NCI-H1930 (cell line): ENCODE results near the gene HNF1B.

ENCODE experiments used
- DNase-seq, 2 experiments: peaks; one replicate each; lab custom pipeline; 2025; lab: John Stamatoyannopoulos, UW

HNF1B gene

DNA sequence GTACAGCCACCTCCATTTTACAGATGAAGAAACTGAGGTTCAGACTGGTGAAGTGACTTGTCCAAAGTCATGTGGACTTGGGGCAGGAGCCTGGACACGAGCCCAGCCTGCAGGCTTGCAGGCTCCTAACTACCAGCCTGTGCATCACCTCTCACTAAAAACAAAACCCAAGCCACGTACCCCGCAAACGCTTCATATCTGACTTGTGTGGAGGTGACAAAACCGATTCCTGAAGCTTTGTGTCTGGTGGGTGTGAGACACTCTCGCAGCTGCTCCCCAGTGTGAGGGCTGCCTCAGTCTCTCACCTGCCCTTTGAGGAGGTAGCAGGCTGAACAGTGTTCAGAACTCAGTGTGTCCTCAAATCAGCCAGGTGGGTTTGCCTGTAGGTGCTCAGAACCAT is 8.4 kb downstream of the HNF1B start:
- DNase-seq = no peak

- no peak for DNase-seq
These were observed 9.7 kb downstream of the HNF1B start for GRCh38 chr17:37735165-37735564.

- DNase-seq = no peak
These were observed 12.5 kb downstream of the HNF1B start for GRCh38 chr17:37732316-37732715.

DNA sequence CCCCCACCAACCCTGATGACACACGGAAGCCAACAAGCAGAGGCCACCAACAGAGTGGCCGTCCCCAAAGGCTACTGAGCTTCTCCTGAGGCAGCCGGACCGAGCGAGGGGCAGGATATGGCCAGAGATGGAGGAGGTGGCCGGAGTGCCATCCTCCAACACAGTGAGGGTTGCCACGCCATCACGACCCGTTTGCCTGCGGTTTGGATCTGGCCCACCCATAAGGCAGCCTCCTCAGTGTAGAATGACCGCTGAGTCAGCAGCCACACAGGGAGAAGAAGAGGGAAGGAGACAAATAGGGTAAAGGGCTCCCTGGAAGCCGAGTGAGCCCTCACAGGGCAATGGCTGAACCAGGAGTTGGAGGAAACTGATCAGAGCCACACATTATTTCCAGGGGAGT is 13.8 kb downstream of the HNF1B start:
- no peak for DNase-seq

DNA sequence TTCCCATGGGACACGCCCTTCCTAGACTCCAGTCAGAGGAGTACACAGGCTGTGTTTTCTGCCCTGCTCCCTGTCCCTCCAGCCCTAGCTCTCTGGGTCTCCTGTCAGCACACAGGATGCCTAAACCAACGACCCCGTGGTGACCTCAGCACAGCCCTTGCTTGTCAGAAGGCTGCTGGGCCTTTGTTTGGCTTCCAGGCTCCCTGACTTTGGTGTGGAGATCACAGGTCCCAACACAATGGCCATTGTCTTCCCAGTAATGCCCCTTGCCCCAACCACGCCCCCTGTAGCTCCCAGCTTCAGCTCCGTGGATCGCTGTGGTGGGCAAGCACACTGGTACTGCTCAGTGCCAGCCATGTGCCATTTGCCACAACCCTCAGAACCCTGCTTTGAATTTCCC is 15.0 kb downstream of the HNF1B start:
- DNase-seq = no peak

DNA sequence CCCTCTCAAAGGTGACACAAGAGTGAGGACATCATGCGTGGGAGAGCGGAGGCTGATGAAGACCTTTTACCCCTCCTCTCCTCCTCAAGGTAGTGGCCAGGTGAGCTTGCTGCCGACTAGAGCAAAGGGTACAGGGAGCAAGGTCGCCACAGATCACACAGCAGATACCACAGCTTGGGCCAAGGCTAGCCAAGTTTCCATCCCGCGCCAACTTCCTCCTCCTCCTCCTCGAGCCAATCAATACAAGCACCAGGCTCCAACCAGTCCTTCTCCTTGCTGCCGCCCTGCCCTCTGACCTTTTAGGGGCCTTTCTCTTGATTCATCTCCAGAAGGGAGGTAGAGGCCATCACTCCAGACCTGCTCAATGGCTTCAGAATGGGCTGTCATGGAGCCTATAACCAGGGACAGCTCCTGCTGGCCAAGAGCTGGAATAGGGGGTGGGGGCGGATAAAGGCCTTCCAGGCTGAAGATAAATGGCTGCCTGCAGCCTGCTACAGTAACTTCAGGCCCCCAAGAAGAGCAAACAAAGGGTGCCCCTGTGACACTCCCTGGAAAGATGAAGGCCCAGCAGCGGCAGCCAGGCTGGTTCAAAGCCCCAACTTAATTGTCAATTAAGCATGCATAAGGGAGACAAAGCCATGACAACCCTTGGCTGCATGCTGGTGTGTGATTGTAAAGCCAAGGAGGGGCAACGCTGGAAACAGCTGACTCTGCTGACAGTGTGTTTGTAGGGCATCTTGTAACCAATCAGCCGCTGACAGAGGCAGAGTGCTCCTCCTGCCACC is 17.8 kb downstream of the HNF1B start:
- DNase-seq = no peak

DNA sequence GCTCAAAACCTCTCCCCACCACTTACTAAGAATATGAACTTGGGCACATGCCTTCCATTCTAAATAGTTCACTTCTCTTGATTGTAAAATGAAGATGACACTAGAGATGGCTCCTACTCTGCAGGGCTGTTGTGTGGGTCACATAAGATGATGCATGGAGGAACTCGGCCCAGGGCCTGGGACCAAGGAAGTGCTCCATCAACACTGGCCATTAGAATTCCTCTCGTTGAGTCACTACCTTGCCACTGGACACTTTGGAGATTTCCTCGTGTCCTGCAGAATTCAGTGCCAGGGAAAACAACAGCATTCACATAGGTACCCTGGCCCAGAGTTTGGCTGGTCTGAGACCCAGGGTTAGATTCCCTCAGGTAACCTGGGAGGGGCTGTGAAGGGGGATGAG is 18.6 kb downstream of the HNF1B start:
- DNase-seq = no peak

- no peak for DNase-seq
These were observed 19.2 kb downstream of the HNF1B start for GRCh38 chr17:37725601-37726146.

DNA sequence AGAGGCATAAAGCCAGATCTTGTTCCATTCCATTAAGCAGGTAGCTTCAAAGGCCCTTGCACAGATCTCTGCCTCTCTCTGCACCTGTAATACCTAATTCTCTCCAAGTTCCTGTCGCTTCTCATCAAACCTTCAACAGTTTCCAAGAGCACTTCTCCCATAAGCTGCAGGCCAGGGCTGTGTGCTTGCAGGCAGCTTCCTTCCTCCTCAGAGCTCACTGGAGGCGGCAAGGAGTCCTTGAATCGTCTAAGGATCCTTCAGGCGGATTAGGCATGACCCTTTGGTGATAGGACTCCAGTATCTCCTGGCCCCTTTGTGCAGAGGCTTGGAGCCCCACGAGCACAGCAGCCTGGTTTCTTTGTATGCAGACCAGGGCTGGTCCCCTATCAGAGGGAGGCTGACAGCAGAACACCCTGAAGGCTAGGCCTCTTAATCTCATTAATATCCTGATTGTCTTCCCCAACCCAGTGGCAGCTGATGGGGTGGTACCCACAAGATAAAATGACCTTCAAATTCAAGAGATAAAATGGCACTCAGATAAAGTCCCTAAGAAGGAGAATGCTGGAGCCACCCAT is 19.8 kb downstream of the HNF1B start:
- no peak for DNase-seq

DNA sequence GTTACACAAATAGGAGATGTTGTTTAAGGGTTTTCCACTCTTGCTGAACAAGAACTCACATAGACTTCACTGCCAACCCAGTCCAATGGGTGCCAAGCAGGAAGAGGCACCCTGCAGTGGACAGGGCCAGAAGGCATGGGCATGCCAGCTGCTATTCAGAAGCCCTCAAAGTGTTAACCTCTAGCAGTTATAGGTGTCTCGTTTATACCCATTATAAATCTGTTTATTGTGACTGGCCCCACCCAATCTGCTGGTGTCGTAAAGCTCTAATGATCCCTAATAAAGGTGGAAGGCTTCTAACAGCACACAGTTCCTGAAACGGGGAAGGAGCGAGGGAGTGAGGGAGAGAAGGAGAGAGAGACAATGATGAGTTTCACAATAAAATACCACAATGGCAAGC is 23.9 kb downstream of the HNF1B start:
- no peak for DNase-seq

DNA sequence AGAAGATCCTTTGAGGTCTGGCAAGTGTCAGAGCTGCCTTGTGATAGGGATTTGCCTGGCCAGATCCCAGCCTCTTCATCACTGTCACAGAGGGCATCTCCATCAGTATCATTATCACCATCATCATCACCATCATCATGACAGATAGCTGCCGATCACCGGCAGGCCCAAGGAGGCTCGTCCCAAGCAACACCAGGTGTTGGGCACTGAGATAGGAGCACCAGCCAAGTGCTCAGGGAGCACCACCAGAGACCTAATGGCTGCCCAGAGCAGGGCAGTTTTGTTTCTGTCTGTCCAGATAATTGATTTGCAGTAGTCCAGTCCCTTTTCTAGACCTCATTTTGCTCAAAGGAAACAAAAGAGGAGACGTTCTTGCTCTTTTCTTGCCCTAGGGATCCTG is 25.0 kb downstream of the HNF1B start:
- DNase-seq = no peak

DNA sequence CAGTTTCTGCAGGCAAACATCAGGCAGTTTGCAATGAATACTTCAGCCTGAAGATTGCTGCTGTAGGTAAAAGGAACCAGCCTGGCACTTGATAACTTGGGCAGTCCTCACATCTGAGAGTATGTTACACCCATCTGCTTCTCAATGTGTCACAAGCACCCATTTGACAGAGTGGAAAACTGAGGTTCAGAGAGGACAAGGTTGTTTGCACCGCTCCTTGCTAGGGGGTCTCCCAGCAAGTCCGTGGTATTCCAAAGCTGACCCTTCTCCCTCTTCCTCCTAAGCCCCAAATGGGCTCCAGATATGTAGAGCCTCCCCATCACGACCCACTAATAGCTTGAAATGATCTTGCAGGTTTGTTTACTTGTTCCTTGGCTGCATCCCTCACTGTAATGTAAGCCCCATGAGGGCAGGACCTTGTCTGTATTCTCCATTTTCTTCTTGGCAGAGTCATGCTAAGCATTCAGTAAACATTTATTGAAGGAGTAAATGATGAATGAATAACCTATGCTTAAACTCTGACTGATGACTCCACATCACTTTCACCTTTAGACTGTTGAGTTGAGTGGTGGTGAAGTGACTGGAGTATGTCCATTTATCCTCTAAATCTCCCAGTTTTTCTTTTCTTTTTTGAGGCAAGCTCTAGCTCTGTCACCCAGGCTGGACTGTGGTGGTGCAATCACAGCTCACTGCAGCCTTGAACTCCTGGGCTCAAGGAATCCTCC is 26.4 kb downstream of the HNF1B start:
- DNase-seq = no peak

GRCh38 chr17:37717627-37718323 is 27.1 kb downstream of the HNF1B start:
- DNase-seq = no peak

- DNase-seq = no peak
These were observed 30.0 kb downstream of the HNF1B start for GRCh38 chr17:37714897-37715296.

- no peak for DNase-seq
These were observed 31.2 kb downstream of the HNF1B start for GRCh38 chr17:37713624-37714023.

GRCh38 chr17:37713028-37713431 is 31.8 kb downstream of the HNF1B start:
- DNase-seq = no peak

DNA sequence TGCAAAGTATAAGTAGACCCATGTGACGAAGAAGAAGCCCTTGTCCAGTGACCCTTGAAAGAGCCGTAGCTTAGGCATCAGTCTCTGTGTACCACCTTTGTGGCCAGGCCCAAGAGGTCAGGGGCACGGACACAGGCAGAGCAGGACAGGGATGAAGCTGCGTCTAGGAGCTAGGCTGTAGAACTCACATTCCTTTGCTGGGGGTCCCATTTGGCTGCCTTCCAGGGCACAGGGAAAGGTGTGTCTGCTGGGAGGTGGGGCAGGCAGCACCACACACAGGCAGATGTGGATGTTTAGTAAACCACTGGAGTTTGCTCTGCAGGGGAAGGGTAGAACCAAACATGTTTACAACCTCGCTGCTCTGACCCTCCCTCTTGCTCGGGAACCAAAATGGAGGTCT is 33.7 kb downstream of the HNF1B start:
- DNase-seq = no peak

- peak; percentile 32 to 48 for DNase-seq
These were observed 34.4 kb downstream of the HNF1B start for GRCh38 chr17:37710344-37710886.

- DNase-seq = no peak
These were observed 36.1 kb downstream of the HNF1B start for GRCh38 chr17:37708616-37709212.

GRCh38 chr17:37708008-37708615 is 36.7 kb downstream of the HNF1B start:
- no peak for DNase-seq

- no peak for DNase-seq
These were observed 38.4 kb downstream of the HNF1B start for GRCh38 chr17:37706446-37706845.
